Upper lobe of left lung (tissue), 6 donors: Measurements from ENCODE around the gene SEMA3E. TPM values are rescaled to one million over a fixed set of nuclear protein-coding genes. Genes with fewer than 3 reads are reported as not detected.

Source experiments
- ATAC-seq, 2 donors: fragments of 200-7000 bp; cut with Tn5 transposase; one replicate each; pipeline ENCODE4 v1.9.1; 2022; ENCODE audit warnings: mild to moderate bottlenecking in 2 of 2, moderate library complexity in 2 of 2; ENCODE audit not compliant: low FRiP score in 2 of 2
- DNase-seq, 2 donors: peaks; one replicate each; pipeline ENCODE4 v3.0.0-alpha.2; 2019 to 2020
- H3K27ac ChIP-seq, 4 donors: fragments of 200-600 bp; sonication (generic); one replicate each; pipeline ENCODE4 v1.5.1; 2016 to 2019
- H3K27me3 ChIP-seq, 4 donors: fragments of 200-600 bp; sonication (generic); one replicate each; pipeline ENCODE4 v1.5.1; 2017 to 2019
- H3K36me3 ChIP-seq, 4 donors: fragments of 200-600 bp; sonication (generic); one replicate each; pipeline ENCODE4 v1.5.1; 2016 to 2019
- H3K4me1 ChIP-seq, 4 donors: fragments of 200-600 bp; sonication (generic); one replicate each; pipeline ENCODE4 v1.5.1; 2018 to 2019
- H3K4me3 ChIP-seq, 4 donors: fragments of 200-600 bp; sonication (generic); one replicate each; pipeline ENCODE4 v1.5.1; 2017 to 2019; ENCODE audit warnings: mild to moderate bottlenecking in 2 of 4, moderate library complexity in 1 of 4
- H3K9me3 ChIP-seq, 4 donors: fragments of 200-600 bp; sonication (generic); one replicate each; pipeline ENCODE4 v1.5.1; 2018 to 2019
- CTCF ChIP-seq, 6 experiments: fragments of 450-650 bp in 4 of 6; fragments of 200-600 bp in 2 of 6; sonication (generic) in 2 of 6; IDR thresholded peaks; one replicate each; pipeline ENCODE4 v1.5.1; 2016 to 2019; ENCODE audit warnings: antibody characterized with exemption in 6 of 6
- EP300 ChIP-seq, 4 donors: sonication (generic); formaldehyde crosslinking; IDR thresholded peaks; one replicate each; pipeline ENCODE4 v1.5.1; 2017; ENCODE audit warnings: antibody characterized with exemption in 4 of 4, control low read depth in 2 of 4
- POLR2A ChIP-seq, 4 donors: fragments of 450-650 bp; IDR thresholded peaks; one replicate each; pipeline ENCODE4 v1.5.1; 2016 to 2017; ENCODE audit warnings: antibody characterized with exemption in 4 of 4, mild to moderate bottlenecking in 2 of 4
- POLR2AphosphoS5 ChIP-seq, 2 donors: sonication (generic); formaldehyde crosslinking; IDR thresholded peaks; one replicate each; pipeline ENCODE4 v1.5.1; 2017; ENCODE audit warnings: antibody characterized with exemption in 2 of 2
- WGBS, 2 donors: methylation state at CpG; one replicate each; pipeline ENCODE4 v1.1.5; 2017 to 2018; 5-methylcytosine and 5-hydroxymethylcytosine counted together
- total RNA-seq, 6 donors: library from RNA; depleted of rRNA in 4 of 6; stranded (reverse); fragments of >200 nt in 4 of 6; gene quantifications; one replicate each; pipeline versions ENCODE4 v1.1.0 to v1.2.1, GENCODE V29; 2016 to 2021
- donor health status: DM: no; HTN: no; CAD: no; lungs with moderate emphysema.
- donor health status: DM: no; HTN: yes; CAD: no; lungs with severe emphysema.

The SEMA3E gene
- total RNA-seq, 6 donors from 2014 or later = under 0.01 to 14.2 (median 6.9) TPM

GRCh38 chr7:83388436-83388835, 260.5 kb downstream of the SEMA3E start:
- no peaks in the 10 kb centered on the region for H3K4me1 ChIP-seq
- no peak overlapping the region for H3K27ac ChIP-seq
- no peak overlapping the region for H3K4me3 ChIP-seq
- no peak for TF ChIP-seq CTCF (IDR thresholded peaks at IDR 0.05)
- no peak for TF ChIP-seq POLR2AphosphoS5 (IDR thresholded peaks at IDR 0.05)
- no peak for TF ChIP-seq EP300 (IDR thresholded peaks at IDR 0.05)
- TF ChIP-seq POLR2A (IDR thresholded peaks at IDR 0.05) = no peak
- H3K9me3 ChIP-seq = no peaks in the 10 kb centered on the region
- ATAC-seq (no peak), DNase-seq (no peak)
- no peaks in the 10 kb centered on the region for H3K27me3 ChIP-seq
- H3K36me3 ChIP-seq = no peaks in the 10 kb centered on the region

GRCh38 chr7:83366629-83367028, 282.3 kb downstream of the SEMA3E start:
- Histone ChIP-seq H3K27ac (no peak overlapping the region), H3K9me3 (no peaks in the 10 kb centered on the region), H3K36me3 (no peaks in the 10 kb centered on the region), H3K4me1 (peaks cover 0 to 5% (median 0%) of the 10 kb centered on the region in 4 donors), H3K27me3 (no peaks in the 10 kb centered on the region), H3K4me3 (no peak overlapping the region)
- ATAC-seq (no peak), DNase-seq (no peak)
- WGBS, 2 donors = 43 to 47% methylated on average over 2 of the region's 2 CpGs
- TF ChIP-seq POLR2A (IDR thresholded peaks at IDR 0.05) (no peak), CTCF (IDR thresholded peaks at IDR 0.05) (no peak), EP300 (IDR thresholded peaks at IDR 0.05) (no peak), POLR2AphosphoS5 (IDR thresholded peaks at IDR 0.05) (no peak)

- Histone ChIP-seq H3K4me3 (no peak overlapping the region), H3K27ac (no peak overlapping the region), H3K4me1 (peaks cover 0 to 5% (median 0%) of the 10 kb centered on the region in 4 donors), H3K36me3 (no peaks in the 10 kb centered on the region), H3K9me3 (no peaks in the 10 kb centered on the region), H3K27me3 (no peaks in the 10 kb centered on the region)
- no peak for ATAC-seq
- no peak for TF ChIP-seq EP300 (IDR thresholded peaks at IDR 0.05)
- no peak for TF ChIP-seq POLR2AphosphoS5 (IDR thresholded peaks at IDR 0.05)
- no peak for TF ChIP-seq POLR2A (IDR thresholded peaks at IDR 0.05)
- no peak for TF ChIP-seq CTCF (IDR thresholded peaks at IDR 0.05)
- no peak for DNase-seq
Measured at GRCh38 chr7:83365746-83366145, 283.2 kb downstream of the SEMA3E start.

- no peaks in the 10 kb centered on the region for H3K9me3 ChIP-seq
- no peak for ATAC-seq
- H3K27ac ChIP-seq = no peak overlapping the region
- H3K36me3 ChIP-seq = no peaks in the 10 kb centered on the region
- no peaks in the 10 kb centered on the region for H3K27me3 ChIP-seq
- peaks cover 0 to 5% (median 0%) of the 10 kb centered on the region in 4 donors for H3K4me1 ChIP-seq
- no peak overlapping the region for H3K4me3 ChIP-seq
- DNase-seq = no peak
- WGBS, 2 donors = 39 to 41% methylated on average over 8 of the region's 8 CpGs
- TF ChIP-seq POLR2AphosphoS5 (IDR thresholded peaks at IDR 0.05) (no peak), EP300 (IDR thresholded peaks at IDR 0.05) (no peak)
Measured at GRCh38 chr7:83362871-83363550, 285.9 kb downstream of the SEMA3E start.

- WGBS, 2 donors = 52 to 65% methylated on average over 1 of the region's 1 CpG
- TF ChIP-seq CTCF (IDR thresholded peaks at IDR 0.05) = no peak
- no peak for TF ChIP-seq POLR2A (IDR thresholded peaks at IDR 0.05)
- no peak for TF ChIP-seq POLR2AphosphoS5 (IDR thresholded peaks at IDR 0.05)
- no peak for TF ChIP-seq EP300 (IDR thresholded peaks at IDR 0.05)
- ATAC-seq (no peak), DNase-seq (no peak)
- Histone ChIP-seq H3K4me1 (peaks cover 0 to 5% (median 0%) of the 10 kb centered on the region in 4 donors), H3K4me3 (no peak overlapping the region), H3K9me3 (no peaks in the 10 kb centered on the region), H3K27me3 (no peaks in the 10 kb centered on the region), H3K36me3 (no peaks in the 10 kb centered on the region), H3K27ac (no peak overlapping the region)
Measured at GRCh38 chr7:83359108-83359507, 289.8 kb downstream of the SEMA3E start.
